ENCODE measurements around the gene VKORC1L1. TPM values are rescaled to one million over a fixed set of nuclear protein-coding genes. Genes with fewer than 3 reads are reported as not detected.
"Not testable (repeated sequence)": the region's sequence is repeated elsewhere in the genome, so short reads cannot be mapped to it uniquely, and the experiment has no call there.

The VKORC1L1 gene
- polyA plus RNA-seq, 1 donor from 2014 or later: 3.0 TPM

- not testable (repeated sequence) for H3K27me3 Mint-ChIP-seq, H3K36me3 Mint-ChIP-seq, H3K9me3 Mint-ChIP-seq, H3K4me1 Mint-ChIP-seq, H3K4me3 Mint-ChIP-seq
- peak overlapping the region in 2 of 3 donors; percentile 28 to 53 for H3K27ac Mint-ChIP-seq
These were observed 1.4 kb upstream of the VKORC1L1 start for GRCh38 chr7:65871451-65871850.

GRCh38 chr7:65873582-65874193, 814 bp downstream of the VKORC1L1 start:
- not testable (repeated sequence) for H3K27me3 Mint-ChIP-seq, H3K9me3 Mint-ChIP-seq, H3K4me1 Mint-ChIP-seq, H3K36me3 Mint-ChIP-seq
- Mint-ChIP-seq H3K27ac (peak overlapping the region; percentile 74 to 86 (median 83)), H3K4me3 (peak overlapping the region; percentile 82 to 94 (median 89))

- H3K9me3 Mint-ChIP-seq, H3K27me3 Mint-ChIP-seq, H3K27ac Mint-ChIP-seq, H3K36me3 Mint-ChIP-seq: not testable (repeated sequence)
- Mint-ChIP-seq H3K4me1 (peaks cover 17 to 24% (median 21%) of the 10 kb centered on the region in 3 donors), H3K4me3 (peak overlapping the region in 1 of 4 donors; percentile 70)
These were observed 2.8 kb downstream of the VKORC1L1 start for GRCh38 chr7:65875715-65876114.

GRCh38 chr7:65879292-65880153, 6.6 kb downstream of the VKORC1L1 start:
- H3K4me3 Mint-ChIP-seq: peak overlapping the region in 2 of 4 donors; percentile 7 to 91
- H3K9me3 Mint-ChIP-seq, H3K27me3 Mint-ChIP-seq, H3K36me3 Mint-ChIP-seq: not testable (repeated sequence)
- H3K27ac Mint-ChIP-seq: peak overlapping the region in 2 of 3 donors; percentile 2 to 53
- H3K4me1 Mint-ChIP-seq: peaks cover 10 to 19% (median 15%) of the 10 kb centered on the region in 3 donors

- peak overlapping the region in 1 of 3 donors; percentile 53 for H3K27ac Mint-ChIP-seq
- H3K9me3 Mint-ChIP-seq: not testable (repeated sequence)
These were observed 7.4 kb downstream of the VKORC1L1 start for GRCh38 chr7:65880242-65880641.

GRCh38 chr7:65884983-65885382, 12.1 kb downstream of the VKORC1L1 start:
- not testable (repeated sequence) for H3K9me3 Mint-ChIP-seq, H3K27me3 Mint-ChIP-seq, H3K27ac Mint-ChIP-seq, H3K4me3 Mint-ChIP-seq, H3K36me3 Mint-ChIP-seq
- H3K4me1 Mint-ChIP-seq: peaks cover 15 to 30% (median 21%) of the 10 kb centered on the region in 3 donors

More at GRCh38 chr7:65880242-65880641, 7.4 kb downstream of the VKORC1L1 start:
- peaks cover 10 to 19% (median 15%) of the 10 kb centered on the region in 3 donors for H3K4me1 Mint-ChIP-seq
- not testable (repeated sequence) for H3K36me3 Mint-ChIP-seq, H3K27me3 Mint-ChIP-seq
- peak overlapping the region in 1 of 4 donors; percentile 7 for H3K4me3 Mint-ChIP-seq

GRCh38 chr7:65885533-65885932, 12.7 kb downstream of the VKORC1L1 start:
- H3K4me1 Mint-ChIP-seq: peaks cover 10 to 24% (median 15%) of the 10 kb centered on the region in 3 donors
- H3K27ac Mint-ChIP-seq, H3K27me3 Mint-ChIP-seq, H3K4me3 Mint-ChIP-seq, H3K36me3 Mint-ChIP-seq, H3K9me3 Mint-ChIP-seq: not testable (repeated sequence)

GRCh38 chr7:65888434-65889156, 15.7 kb downstream of the VKORC1L1 start:
- H3K4me1 Mint-ChIP-seq: peaks cover 10 to 23% (median 16%) of the 10 kb centered on the region in 3 donors
- peak overlapping the region in 1 of 3 donors; percentile 77 for H3K27ac Mint-ChIP-seq
- H3K36me3 Mint-ChIP-seq, H3K27me3 Mint-ChIP-seq, H3K9me3 Mint-ChIP-seq, H3K4me3 Mint-ChIP-seq: not testable (repeated sequence)

- H3K27ac Mint-ChIP-seq, H3K27me3 Mint-ChIP-seq, H3K4me3 Mint-ChIP-seq, H3K36me3 Mint-ChIP-seq, H3K9me3 Mint-ChIP-seq: not testable (repeated sequence)
- peaks cover 10 to 23% (median 16%) of the 10 kb centered on the region in 3 donors for H3K4me1 Mint-ChIP-seq
These were observed 16.8 kb downstream of the VKORC1L1 start for GRCh38 chr7:65889722-65890121.

GRCh38 chr7:65892161-65892560, 19.3 kb downstream of the VKORC1L1 start:
- H3K27ac Mint-ChIP-seq: no peak overlapping the region
- H3K9me3 Mint-ChIP-seq: no peaks in the 10 kb centered on the region
- H3K4me3 Mint-ChIP-seq: no peak overlapping the region
- no peaks in the 10 kb centered on the region for H3K27me3 Mint-ChIP-seq
- H3K36me3 Mint-ChIP-seq: peaks cover 5% of the 10 kb centered on the region
- H3K4me1 Mint-ChIP-seq: peaks cover 7 to 18% (median 15%) of the 10 kb centered on the region in 3 donors

- H3K36me3 Mint-ChIP-seq: peaks cover 5% of the 10 kb centered on the region
- peaks cover 7 to 18% (median 15%) of the 10 kb centered on the region in 3 donors for H3K4me1 Mint-ChIP-seq
- H3K27ac Mint-ChIP-seq: peak overlapping the region in 1 of 3 donors; percentile 41
- no peaks in the 10 kb centered on the region for H3K27me3 Mint-ChIP-seq
- H3K4me3 Mint-ChIP-seq: no peak overlapping the region
- H3K9me3 Mint-ChIP-seq: no peaks in the 10 kb centered on the region
These were observed 20.0 kb downstream of the VKORC1L1 start for GRCh38 chr7:65892835-65893234.

GRCh38 chr7:65896279-65896870, 23.5 kb downstream of the VKORC1L1 start:
- H3K36me3 Mint-ChIP-seq: peaks cover 4% of the 10 kb centered on the region
- H3K4me3 Mint-ChIP-seq: no peak overlapping the region
- H3K4me1 Mint-ChIP-seq: peaks cover 0 to 7% (median 4%) of the 10 kb centered on the region in 3 donors
- H3K27me3 Mint-ChIP-seq: no peaks in the 10 kb centered on the region
- H3K27ac Mint-ChIP-seq: no peak overlapping the region
- H3K9me3 Mint-ChIP-seq: peaks cover 0 to 4% (median 0%) of the 10 kb centered on the region in 3 donors

- not testable (repeated sequence) for H3K36me3 Mint-ChIP-seq, H3K4me3 Mint-ChIP-seq, H3K4me1 Mint-ChIP-seq, H3K27ac Mint-ChIP-seq, H3K27me3 Mint-ChIP-seq, H3K9me3 Mint-ChIP-seq
These were observed 24.4 kb downstream of the VKORC1L1 start for GRCh38 chr7:65897289-65897688.

GRCh38 chr7:65898677-65899447, 26.0 kb downstream of the VKORC1L1 start:
- H3K27ac Mint-ChIP-seq, H3K4me1 Mint-ChIP-seq, H3K9me3 Mint-ChIP-seq, H3K27me3 Mint-ChIP-seq, H3K4me3 Mint-ChIP-seq: not testable (repeated sequence)
- H3K36me3 Mint-ChIP-seq: peaks cover 12% of the 10 kb centered on the region

All from IgD-negative memory B cell (primary cell).